Duodenal mucosa (tissue), 2 donors: Measurements from ENCODE around the gene ZG16.
"Not testable (repeated sequence)": the region's sequence is repeated elsewhere in the genome, so short reads cannot be mapped to it uniquely, and the experiment has no call there.

ENCODE experiments used
- H3K27ac ChIP-seq: one replicate; pipeline ENCODE4 v1.7.0; 2013; ENCODE audit warnings: low read depth, low read length
- H3K27me3 ChIP-seq, 2 donors: one replicate each; pipeline ENCODE4 v1.7.0; 2013; ENCODE audit warnings: low read length in 2 of 2, control low read depth in 1 of 2; ENCODE audit not compliant: insufficient read depth in 2 of 2, control insufficient read depth in 1 of 2
- H3K36me3 ChIP-seq, 2 donors: one replicate each; pipeline ENCODE4 v1.7.0; 2013; ENCODE audit warnings: low read length in 2 of 2, control low read depth in 1 of 2; ENCODE audit not compliant: insufficient read depth in 2 of 2, control insufficient read depth in 1 of 2
- H3K4me1 ChIP-seq, 2 donors: one replicate each; pipeline ENCODE4 v1.7.0; 2013; ENCODE audit warnings: low read length in 2 of 2, control low read depth in 1 of 2; ENCODE audit not compliant: insufficient read depth in 2 of 2, control insufficient read depth in 1 of 2
- H3K4me3 ChIP-seq, 2 donors: one replicate each; pipeline ENCODE4 v1.7.0; 2013; ENCODE audit warnings: low read length in 2 of 2, low read depth in 1 of 2
- H3K9ac ChIP-seq, 2 donors: one replicate each; pipeline ENCODE4 v1.7.0; 2013; ENCODE audit warnings: low read length in 2 of 2, low read depth in 1 of 2
- H3K9me3 ChIP-seq, 2 donors: one replicate each; pipeline ENCODE4 v1.7.0; 2013; ENCODE audit warnings: low read length in 2 of 2, control low read depth in 1 of 2; ENCODE audit not compliant: control insufficient read depth in 1 of 2

The ZG16 gene

DNA sequence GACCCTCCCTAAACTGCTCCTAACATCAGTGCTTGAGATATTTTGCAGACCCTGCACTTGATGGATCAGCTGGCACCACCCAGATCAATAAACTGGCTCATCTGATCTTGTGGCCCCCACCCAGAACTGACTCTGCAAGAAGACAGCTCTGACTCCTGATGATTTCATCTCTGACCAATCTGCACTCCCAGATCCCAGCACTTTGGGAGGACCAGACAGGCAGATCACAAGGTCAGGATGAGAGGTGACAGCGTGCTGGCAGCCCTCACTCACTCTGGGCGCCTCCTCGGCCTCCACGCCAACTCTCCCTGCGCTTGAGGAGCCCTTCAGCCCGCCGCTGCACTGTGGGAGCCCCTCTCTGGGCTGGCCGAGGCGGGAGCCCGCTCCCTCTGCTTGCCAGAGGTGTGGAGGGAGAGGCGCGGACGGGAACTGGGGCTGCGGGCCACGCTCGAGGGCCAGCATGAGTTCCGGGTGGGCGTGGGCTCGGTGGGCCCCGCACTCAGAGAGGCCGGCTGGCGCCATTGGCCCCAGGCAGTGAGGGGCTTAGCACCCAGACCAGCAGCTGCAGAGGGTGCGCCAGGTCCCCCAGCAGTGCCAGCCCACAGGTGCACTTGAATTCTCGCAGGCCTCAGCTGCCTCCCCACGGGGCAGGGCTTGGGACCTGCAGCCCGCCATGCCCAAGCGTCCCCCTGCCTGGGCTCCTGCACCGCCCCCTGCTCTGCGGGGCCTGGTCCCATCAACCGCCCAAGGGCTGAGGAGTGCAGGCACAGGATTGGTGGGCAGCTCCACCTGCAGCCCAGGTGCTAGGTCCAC is 29.9 kb upstream of the ZG16 start:
- H3K4me3 ChIP-seq = no peak overlapping the region
- H3K36me3 ChIP-seq = no peaks in the 10 kb centered on the region
- H3K27me3 ChIP-seq = no peaks in the 10 kb centered on the region
- no peak overlapping the region for H3K9ac ChIP-seq
- no peaks in the 10 kb centered on the region for H3K9me3 ChIP-seq
- no peak overlapping the region for H3K27ac ChIP-seq
- H3K4me1 ChIP-seq = peaks cover 0 to 6% of the 10 kb centered on the region in 2 donors

DNA sequence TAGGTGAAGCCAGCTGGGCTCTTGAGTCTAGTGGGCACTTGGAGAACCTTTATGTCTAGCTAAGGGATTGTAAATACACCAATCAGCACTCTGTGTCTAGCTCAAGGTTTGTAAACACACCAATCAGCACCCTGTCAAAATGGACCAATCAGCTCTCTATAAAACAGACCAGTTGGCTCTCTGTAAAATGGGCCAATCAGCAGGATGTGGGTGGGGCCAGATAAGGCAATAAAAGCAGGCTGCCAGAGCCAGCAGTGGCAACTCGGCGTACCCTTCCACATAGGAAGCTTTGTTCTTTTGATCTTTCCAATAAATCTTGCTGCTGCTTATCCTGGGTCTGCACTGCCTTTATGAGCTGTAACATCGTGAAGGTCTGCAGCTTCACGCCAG is 29.3 kb upstream of the ZG16 start:
- H3K9ac ChIP-seq, H3K9me3 ChIP-seq, H3K4me1 ChIP-seq, H3K27me3 ChIP-seq, H3K4me3 ChIP-seq, H3K27ac ChIP-seq, H3K36me3 ChIP-seq: not testable (repeated sequence)

DNA sequence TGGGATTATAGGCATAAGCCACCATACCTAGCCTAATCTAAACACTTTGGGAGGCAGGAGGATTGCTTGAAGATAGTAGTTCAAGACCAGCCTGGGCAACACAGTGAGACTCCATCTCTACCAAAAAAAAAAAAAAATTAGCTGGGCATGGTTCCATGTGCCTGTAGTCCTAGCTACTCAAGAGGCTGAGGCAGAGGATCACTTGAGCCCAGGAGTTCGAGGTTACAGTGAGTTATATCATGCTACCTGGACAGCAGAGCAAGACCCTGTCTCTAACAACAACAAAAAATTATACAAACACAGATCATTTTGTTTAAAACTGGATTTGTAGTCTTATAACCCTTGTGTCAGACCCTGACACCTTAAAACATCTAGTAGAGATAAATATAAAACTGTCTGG is 24.5 kb upstream of the ZG16 start:
- H3K27me3 ChIP-seq = no peaks in the 10 kb centered on the region
- H3K9me3 ChIP-seq = no peaks in the 10 kb centered on the region
- H3K36me3 ChIP-seq = no peaks in the 10 kb centered on the region
- no peak overlapping the region for H3K9ac ChIP-seq
- no peak overlapping the region for H3K27ac ChIP-seq
- H3K4me3 ChIP-seq = no peak overlapping the region
- H3K4me1 ChIP-seq = peaks cover 0 to 6% of the 10 kb centered on the region in 2 donors

DNA sequence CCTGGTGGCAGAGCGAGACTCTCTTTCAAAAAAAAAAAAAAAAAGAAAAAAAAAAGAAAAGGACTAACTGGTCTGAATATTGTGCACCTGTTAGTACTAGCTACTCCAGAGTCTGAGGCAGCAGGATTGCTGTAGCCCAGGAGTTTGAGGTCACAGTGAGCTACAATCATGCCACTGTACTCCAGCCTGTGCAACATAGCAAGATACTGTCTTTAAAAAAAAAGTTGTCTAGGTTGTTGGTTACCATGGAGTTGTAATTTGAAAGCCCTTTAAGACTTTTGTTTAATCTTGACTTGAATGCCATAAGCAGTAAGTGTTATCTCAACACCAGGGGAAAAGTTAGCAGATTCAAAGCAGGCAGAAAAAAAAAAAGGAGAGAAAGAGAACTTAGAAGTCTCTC is 21.4 kb upstream of the ZG16 start:
- no peaks in the 10 kb centered on the region for H3K36me3 ChIP-seq
- H3K4me1 ChIP-seq = peaks cover 0 to 15% of the 10 kb centered on the region in 2 donors
- no peak overlapping the region for H3K9ac ChIP-seq
- H3K4me3 ChIP-seq = no peak overlapping the region
- H3K27me3 ChIP-seq = no peaks in the 10 kb centered on the region
- no peak overlapping the region for H3K27ac ChIP-seq
- H3K9me3 ChIP-seq = no peaks in the 10 kb centered on the region

DNA sequence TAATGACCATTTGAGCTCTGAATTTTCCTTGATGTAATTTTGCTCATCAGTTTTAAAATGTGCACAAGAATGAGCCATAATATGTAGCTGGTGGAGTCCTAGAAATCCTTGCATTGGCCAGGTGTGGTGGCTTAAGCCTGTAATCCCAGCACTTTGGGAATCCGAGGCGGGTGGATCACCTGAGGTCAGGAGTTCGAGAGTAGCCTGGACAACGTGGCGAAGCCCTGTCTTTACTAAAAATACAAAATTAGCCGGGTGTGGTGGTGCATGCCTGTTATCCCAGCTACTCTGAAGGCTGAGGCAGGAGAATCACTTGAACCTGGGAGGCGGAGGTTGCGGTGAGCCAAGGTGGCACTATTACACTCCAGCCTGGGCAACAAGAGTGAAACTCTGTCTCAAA is 21.0 kb upstream of the ZG16 start:
- H3K27ac ChIP-seq = not testable (repeated sequence)

DNA sequence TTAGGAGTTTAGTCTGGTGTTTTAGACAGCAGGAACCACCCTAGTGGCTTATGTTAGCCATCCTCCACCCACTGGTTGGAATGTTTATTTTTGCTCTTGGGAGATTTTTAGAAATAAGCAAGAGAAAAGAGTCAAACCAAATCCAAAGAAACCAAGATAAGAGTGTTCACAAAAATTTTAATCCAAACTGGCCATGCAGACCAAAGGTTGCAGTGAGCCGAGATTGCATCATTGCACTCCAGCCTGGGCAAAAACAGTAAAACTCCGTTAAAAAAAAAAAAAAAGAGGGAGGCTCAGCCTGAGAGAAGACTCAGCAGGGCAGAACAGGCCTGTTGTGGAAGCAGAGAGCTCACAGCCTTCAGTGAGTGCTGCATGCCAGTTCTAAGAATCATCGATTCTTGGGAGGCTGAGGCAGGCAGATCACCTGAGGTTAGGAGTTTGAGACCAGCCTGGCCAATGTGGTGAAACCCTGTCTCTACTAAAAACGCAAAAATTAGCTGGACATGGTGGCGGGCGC is 20.0 kb upstream of the ZG16 start:
- no peaks in the 10 kb centered on the region for H3K36me3 ChIP-seq
- no peak overlapping the region for H3K9ac ChIP-seq
- no peaks in the 10 kb centered on the region for H3K9me3 ChIP-seq
- H3K4me1 ChIP-seq = peaks cover 0 to 17% of the 10 kb centered on the region in 2 donors
- no peak overlapping the region for H3K4me3 ChIP-seq
- H3K27ac ChIP-seq = no peak overlapping the region
- no peaks in the 10 kb centered on the region for H3K27me3 ChIP-seq

More for the DNA sequence above, 21.0 kb upstream of the ZG16 start:
- not testable (repeated sequence) for H3K9ac ChIP-seq, H3K9me3 ChIP-seq, H3K27me3 ChIP-seq, H3K4me3 ChIP-seq, H3K36me3 ChIP-seq
- peaks cover 0 to 15% of the 10 kb centered on the region in 2 donors for H3K4me1 ChIP-seq

DNA sequence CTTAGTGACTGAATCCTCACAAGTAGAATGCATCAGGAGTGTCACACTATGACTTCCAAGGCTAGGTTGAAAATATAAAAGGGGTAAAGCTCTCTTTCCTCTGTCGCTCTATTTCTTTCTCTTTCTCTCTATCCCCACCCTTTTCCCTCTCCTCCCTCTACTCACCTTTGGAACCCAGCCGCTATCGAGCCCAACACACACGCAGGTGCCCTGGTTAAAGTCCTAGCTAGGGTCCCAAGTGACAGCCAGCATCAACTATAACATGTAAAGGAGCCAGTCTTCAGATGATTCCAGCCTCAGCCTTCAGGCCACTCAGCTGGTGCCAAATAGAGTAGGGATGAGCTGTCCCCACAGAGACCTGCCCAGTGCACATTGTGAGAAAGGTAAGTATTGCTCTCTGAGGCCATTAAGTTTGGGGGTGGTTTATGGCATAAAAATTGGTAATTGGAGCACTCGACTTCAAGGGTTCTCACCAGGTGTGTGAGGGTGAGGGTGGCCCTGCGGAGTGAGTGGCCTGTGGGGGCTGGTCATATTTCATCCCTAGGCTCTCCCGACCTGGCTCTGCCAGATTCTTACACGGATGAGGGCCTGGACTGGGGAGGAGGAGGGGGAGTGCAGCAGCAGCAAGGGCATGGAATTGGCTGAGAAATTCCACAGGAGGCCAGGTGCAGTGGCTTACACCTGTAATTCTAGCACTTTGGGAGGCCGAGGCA is 17.3 kb upstream of the ZG16 start:
- Histone ChIP-seq H3K27ac (peak overlapping the region; percentile 53), H3K9ac (peak overlapping the region; percentile 39 to 60), H3K4me1 (peaks cover 9 to 26% of the 10 kb centered on the region in 2 donors), H3K9me3 (no peaks in the 10 kb centered on the region), H3K27me3 (no peaks in the 10 kb centered on the region), H3K4me3 (peak overlapping the region; percentile 34 to 48), H3K36me3 (no peaks in the 10 kb centered on the region)

DNA sequence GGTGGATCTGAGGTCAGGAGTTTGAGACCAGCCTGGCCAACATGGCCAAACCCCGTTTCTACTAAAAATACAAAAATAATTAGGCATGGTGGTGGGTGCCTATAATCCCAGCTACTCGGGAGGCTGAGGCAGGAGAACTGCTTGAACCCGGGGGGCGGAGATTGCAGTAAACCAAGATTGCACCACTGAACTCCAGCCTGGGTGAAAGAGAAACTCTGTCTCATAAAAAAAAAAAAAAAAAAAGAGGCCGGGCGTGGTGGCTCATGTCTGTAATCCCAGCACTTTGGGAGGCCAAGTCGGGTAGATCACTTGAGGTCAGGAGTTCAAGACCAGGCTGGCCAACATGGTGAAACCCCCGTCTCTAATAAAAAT is 16.8 kb upstream of the ZG16 start:
- Histone ChIP-seq H3K4me1 (peaks cover 14 to 26% of the 10 kb centered on the region in 2 donors), H3K4me3 (peak overlapping the region; percentile 34 to 48), H3K27ac (peak overlapping the region; percentile 53), H3K9ac (peak overlapping the region; percentile 39 to 60)
- not testable (repeated sequence) for H3K27me3 ChIP-seq, H3K36me3 ChIP-seq, H3K9me3 ChIP-seq

DNA sequence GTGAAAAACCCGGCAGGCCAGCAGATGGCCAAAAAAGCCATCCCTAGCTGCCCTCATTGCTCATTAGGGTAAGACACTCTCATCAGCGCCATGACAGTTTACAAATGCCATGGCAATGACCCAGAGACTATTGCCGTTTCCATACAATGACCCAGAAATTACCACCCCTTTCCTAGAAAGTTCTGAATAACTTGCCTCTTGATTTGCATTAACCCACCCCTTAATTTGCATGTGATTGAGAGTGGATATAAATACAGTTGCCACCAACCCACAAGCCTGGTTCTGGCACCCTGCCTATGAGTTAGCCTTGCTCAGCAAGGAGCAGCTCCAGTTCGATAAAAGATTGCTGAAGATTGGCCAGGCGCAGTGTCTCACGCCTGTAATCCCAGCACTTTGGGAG is 16.2 kb upstream of the ZG16 start:
- peaks cover 17 to 22% of the 10 kb centered on the region in 2 donors for H3K4me1 ChIP-seq
- no peak overlapping the region for H3K9ac ChIP-seq
- H3K9me3 ChIP-seq = no peaks in the 10 kb centered on the region
- H3K27me3 ChIP-seq = no peaks in the 10 kb centered on the region
- no peaks in the 10 kb centered on the region for H3K36me3 ChIP-seq
- no peak overlapping the region for H3K4me3 ChIP-seq
- H3K27ac ChIP-seq = no peak overlapping the region

DNA sequence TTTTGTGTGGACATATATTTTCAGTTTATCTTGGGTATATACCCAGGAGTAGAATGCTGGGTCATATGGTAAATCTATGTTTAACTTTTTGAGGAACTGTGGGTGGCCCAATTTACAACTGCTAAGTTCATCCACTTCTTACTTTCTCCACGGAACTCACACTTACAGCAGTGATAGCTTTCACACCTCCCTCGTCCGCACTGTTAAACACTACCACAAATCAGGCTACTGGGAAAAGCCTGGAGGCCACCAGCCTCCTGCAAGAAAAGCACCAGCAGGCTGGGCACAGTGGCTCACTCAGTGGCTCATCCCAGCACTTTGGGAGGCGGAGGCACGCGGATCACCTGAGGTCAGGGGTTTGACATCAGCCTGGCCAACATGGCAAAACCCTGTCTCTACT is 14.7 kb upstream of the ZG16 start:
- Histone ChIP-seq H3K9me3 (no peaks in the 10 kb centered on the region), H3K4me3 (no peak overlapping the region), H3K4me1 (peaks cover 20 to 22% of the 10 kb centered on the region in 2 donors), H3K27ac (no peak overlapping the region), H3K27me3 (no peaks in the 10 kb centered on the region), H3K36me3 (no peaks in the 10 kb centered on the region), H3K9ac (no peak overlapping the region)
